Left renal cortex interstitium (tissue), 4 donors: Measurements from ENCODE around the gene RGL4. TPM values are rescaled to one million over a fixed set of nuclear protein-coding genes. Genes with fewer than 3 reads are reported as not detected.
"Not testable (repeated sequence)": the region's sequence is repeated elsewhere in the genome, so short reads cannot be mapped to it uniquely, and the experiment has no call there.

Source experiments
- DNase-seq, 4 donors: peaks; one replicate each; pipeline ENCODE4 v3.0.0-alpha.2; 2013; ENCODE audit warnings: low read depth in 4 of 4, low spot score in 2 of 4, missing footprints in 1 of 4
- polyA plus RNA-seq, 4 donors: library from polyadenylated mRNA; unstranded; fragments of 120-200 nt; gene quantifications; one replicate each; pipeline ENCODE4 v1.2.1, GENCODE V29; 2013; ENCODE audit not compliant: insufficient read length in 4 of 4

The RGL4 gene
- polyA plus RNA-seq, 4 donors: 2.0 to 5.3 (median 2.8) TPM

GRCh38 chr22:23676841-23677700 is 13.7 kb upstream of the RGL4 start:
- not testable (repeated sequence) for DNase-seq

GRCh38 chr22:23677701-23677995 is 13.2 kb upstream of the RGL4 start:
- no peak for DNase-seq

GRCh38 chr22:23678133-23678532 is 12.7 kb upstream of the RGL4 start:
- no peak for DNase-seq

GRCh38 chr22:23681026-23681809 is 9.6 kb upstream of the RGL4 start:
- no peak for DNase-seq

GRCh38 chr22:23682077-23682476 is 8.7 kb upstream of the RGL4 start:
- DNase-seq: no peak

GRCh38 chr22:23682827-23683355 is 7.9 kb upstream of the RGL4 start:
- DNase-seq: no peak

- DNase-seq: no peak
Observed at GRCh38 chr22:23683545-23683944, 7.3 kb upstream of the RGL4 start.

GRCh38 chr22:23684026-23684425 is 6.8 kb upstream of the RGL4 start:
- DNase-seq: no peak

- DNase-seq: no peak
Observed at GRCh38 chr22:23684561-23685031, 6.2 kb upstream of the RGL4 start.

GRCh38 chr22:23685205-23685784 is 5.5 kb upstream of the RGL4 start:
- no peak for DNase-seq

GRCh38 chr22:23686416-23687024 is 4.3 kb upstream of the RGL4 start:
- no peak for DNase-seq

GRCh38 chr22:23688121-23688520 is 2.7 kb upstream of the RGL4 start:
- DNase-seq: no peak

GRCh38 chr22:23688571-23688970 is 2.2 kb upstream of the RGL4 start:
- DNase-seq: no peak

- no peak for DNase-seq
Observed at GRCh38 chr22:23689414-23689813, 1.4 kb upstream of the RGL4 start.

- DNase-seq: no peak
Observed at GRCh38 chr22:23691748-23692423, 1.1 kb downstream of the RGL4 start.

GRCh38 chr22:23692598-23693291 is 1.9 kb downstream of the RGL4 start:
- DNase-seq: no peak

GRCh38 chr22:23693979-23694680 is 3.3 kb downstream of the RGL4 start:
- DNase-seq: no peak

GRCh38 chr22:23695141-23695540 is 4.3 kb downstream of the RGL4 start:
- DNase-seq: no peak
